HepG2 (cell line): ENCODE measurements around the gene CD40. TPM values are rescaled to one million over a fixed set of nuclear protein-coding genes. Genes with fewer than 3 reads are reported as not detected.

ENCODE experiments used
- ATF1 ChIP-seq: IDR thresholded peaks from 2 replicates; pipeline ENCODE4 v1.6.1; 2016; ENCODE audit warnings: mild to moderate bottlenecking, control low read depth
- CC2D1A ChIP-seq: sonication (generic); formaldehyde crosslinking; IDR thresholded peaks from 2 replicates; pipeline ENCODE4 v1.8.1; 2023; ENCODE audit warnings: mild to moderate bottlenecking, missing genetic modification reagents
- FOXC1 ChIP-seq: sonication (generic); formaldehyde crosslinking; IDR thresholded peaks from 2 replicates; pipeline ENCODE4 v1.8.0; 2022; ENCODE audit warnings: mild to moderate bottlenecking, missing genetic modification reagents, borderline replicate concordance
- MED1 ChIP-seq: sonication (generic); formaldehyde crosslinking; IDR thresholded peaks from 2 replicates; pipeline ENCODE4 v1.4.0; 2020; ENCODE audit warnings: missing genetic modification reagents
- NR3C1 ChIP-seq: sonication (generic); formaldehyde crosslinking; IDR thresholded peaks from 2 replicates; pipeline ENCODE4 v1.4.0; 2020; ENCODE audit warnings: missing genetic modification reagents
- POLR2A ChIP-seq, 2 experiments: IDR thresholded peaks; 2 replicates each; pipeline ENCODE4 v1.6.1; 2011; ENCODE audit warnings: low read depth in 2 of 2, low read length in 2 of 2, mild to moderate bottlenecking in 1 of 2, moderate library complexity in 1 of 2; ENCODE audit not compliant: insufficient read depth in 1 of 2
- SIX4 ChIP-seq: sonication (generic); formaldehyde crosslinking; IDR thresholded peaks from 2 replicates; pipeline ENCODE4 v1.4.0; 2020; ENCODE audit warnings: missing genetic modification reagents
- SOX5 ChIP-seq: IDR thresholded peaks from 2 replicates; pipeline ENCODE4 v1.6.1; 2016; ENCODE audit warnings: borderline replicate concordance
- ZBTB3 ChIP-seq: sonication (generic); formaldehyde crosslinking; IDR thresholded peaks from 2 replicates; pipeline ENCODE4 v1.4.0; 2020; ENCODE audit warnings: low read depth, mild to moderate bottlenecking, moderate library complexity, missing genetic modification reagents, borderline replicate concordance
- ZNF24 ChIP-seq: fragments of 450-650 bp; IDR thresholded peaks from 2 replicates; pipeline ENCODE4 v1.6.1; 2017; ENCODE audit warnings: antibody characterized with exemption, mild to moderate bottlenecking
- ZNF263 ChIP-seq: sonication (generic); formaldehyde crosslinking; IDR thresholded peaks from 2 replicates; pipeline ENCODE4 v1.4.0; 2020; ENCODE audit warnings: missing genetic modification reagents
- ZNF333 ChIP-seq: sonication (generic); formaldehyde crosslinking; IDR thresholded peaks from 2 replicates; pipeline ENCODE4 v1.4.0; 2020; ENCODE audit warnings: mild to moderate bottlenecking, missing genetic modification reagents, borderline replicate concordance
- ZNF33A ChIP-seq: sonication (generic); formaldehyde crosslinking; IDR thresholded peaks from 2 replicates; pipeline ENCODE4 v1.5.1; 2020; ENCODE audit warnings: missing genetic modification reagents, mild to moderate bottlenecking, moderate library complexity, borderline replicate concordance
- ZNF383 ChIP-seq: sonication (generic); formaldehyde crosslinking; IDR thresholded peaks from 2 replicates; pipeline ENCODE4 v1.4.0; 2020; ENCODE audit warnings: missing genetic modification reagents, mild to moderate bottlenecking, borderline replicate concordance
- ZNF460 ChIP-seq: sonication (generic); formaldehyde crosslinking; IDR thresholded peaks from 2 replicates; pipeline ENCODE4 v1.5.1; 2020; ENCODE audit warnings: missing genetic modification reagents, mild to moderate bottlenecking, borderline replicate concordance
- ZNF569 ChIP-seq: sonication (generic); formaldehyde crosslinking; IDR thresholded peaks from 2 replicates; pipeline ENCODE4 v1.5.0; 2020; ENCODE audit warnings: mild to moderate bottlenecking, missing genetic modification reagents, moderate library complexity, borderline replicate concordance
- ZNF619 ChIP-seq: sonication (generic); formaldehyde crosslinking; IDR thresholded peaks from 2 replicates; pipeline ENCODE4 v1.4.0; 2020; ENCODE audit warnings: mild to moderate bottlenecking, missing genetic modification reagents
- ZNF790 ChIP-seq: sonication (generic); formaldehyde crosslinking; IDR thresholded peaks from 2 replicates; pipeline ENCODE4 v1.8.0; 2022; ENCODE audit warnings: missing genetic modification reagents, mild to moderate bottlenecking, borderline replicate concordance
- ZSCAN20 ChIP-seq: sonication (generic); formaldehyde crosslinking; IDR thresholded peaks from 2 replicates; pipeline ENCODE4 v1.4.0; 2020; ENCODE audit warnings: missing genetic modification reagents, mild to moderate bottlenecking, borderline replicate concordance
- polyA plus RNA-seq, 8 experiments: library from polyadenylated mRNA; depleted of rRNA in 3 of 8; stranded (reverse) in 7 of 8; unstranded in 1 of 8; fragments of >200 nt; fragmentation: Illumina TruSeq in 4 of 8; extraction: Trizol in 4 of 8; gene quantifications; 2 replicates each; pipeline versions ENCODE4 v1.2.1 to v1.2.3, GENCODE V29; 2011 to 2016; ENCODE audit warnings: low read depth in 4 of 8, missing spikeins in 1 of 8, mixed read lengths in 1 of 8; ENCODE audit not compliant: insufficient read depth in 1 of 8
- total RNA-seq, 5 experiments: library from RNA; depleted of rRNA; stranded (reverse); fragments of >200 nt; fragmentation: Illumina TruSeq; extraction: Trizol; gene quantifications; 2 replicates each; pipeline ENCODE4 v1.2.3, GENCODE V29; 2016; ENCODE audit warnings: low read depth in 1 of 5
- TF ChIP-seq, protein P1 (sequence below): sonication (generic); formaldehyde crosslinking; IDR thresholded peaks from 2 replicates; pipeline ENCODE4 v1.4.0; 2020; ENCODE audit warnings: low read depth, missing genetic modification reagents
- TF ChIP-seq, protein P2 (sequence below), 2 experiments: sonication (generic) in 1 of 2; formaldehyde crosslinking in 1 of 2; IDR thresholded peaks; 2 replicates each; pipeline versions ENCODE4 v1.5.1 to v1.6.1; 2011 to 2020; ENCODE audit warnings: borderline replicate concordance in 1 of 2, low read depth in 1 of 2, low read length in 1 of 2, mild to moderate bottlenecking in 1 of 2, missing genetic modification reagents in 1 of 2, moderate library complexity in 1 of 2
- TF ChIP-seq, protein P3 (sequence below): sonication (generic); formaldehyde crosslinking; IDR thresholded peaks from 2 replicates; pipeline ENCODE4 v1.4.0; 2020; ENCODE audit warnings: missing genetic modification reagents

Gene CD40
- total and polyA plus RNA-seq, 2 of the 13 experiments (the other 11 are each of a cell fraction or from before 2014, with no cell fraction given): 4.6 to 13.4 TPM

DNA sequence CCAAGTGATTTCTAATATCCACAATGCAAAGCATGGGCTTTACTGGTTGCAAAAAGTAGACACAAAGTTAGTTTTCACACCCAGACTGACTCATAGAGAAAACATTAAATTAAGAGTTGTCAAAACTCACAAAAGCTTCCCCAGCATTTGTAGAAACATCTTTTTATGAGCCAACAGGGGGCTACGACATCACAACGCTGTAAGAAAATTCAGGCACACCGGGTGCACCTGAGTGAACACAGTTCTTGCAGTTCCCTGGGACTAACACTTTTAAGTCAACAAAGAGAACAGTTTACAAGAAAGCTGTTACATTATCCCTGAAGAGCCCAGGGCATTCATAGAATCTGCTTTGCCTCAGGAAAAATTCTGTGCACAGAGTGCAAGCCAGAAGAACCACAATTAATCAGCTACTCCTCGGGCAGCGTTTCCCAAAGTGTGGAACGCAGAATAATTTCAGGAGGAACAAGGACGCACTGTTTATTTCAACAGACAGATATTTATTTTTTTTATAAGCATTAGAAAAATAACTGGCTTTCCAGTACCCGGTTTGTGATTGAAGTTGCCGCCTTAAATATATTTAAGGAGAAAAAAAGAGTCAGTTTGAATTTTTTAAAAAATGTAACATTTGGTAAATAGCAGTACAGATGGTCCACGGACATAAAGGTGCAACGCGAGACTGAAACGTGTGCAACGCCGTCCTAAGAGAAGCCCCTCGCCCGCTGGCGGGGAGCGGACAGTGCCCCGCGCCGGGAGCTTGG lies 29.5 kb upstream of the CD40 start (continued):
- TF ChIP-seq, protein P1, sequence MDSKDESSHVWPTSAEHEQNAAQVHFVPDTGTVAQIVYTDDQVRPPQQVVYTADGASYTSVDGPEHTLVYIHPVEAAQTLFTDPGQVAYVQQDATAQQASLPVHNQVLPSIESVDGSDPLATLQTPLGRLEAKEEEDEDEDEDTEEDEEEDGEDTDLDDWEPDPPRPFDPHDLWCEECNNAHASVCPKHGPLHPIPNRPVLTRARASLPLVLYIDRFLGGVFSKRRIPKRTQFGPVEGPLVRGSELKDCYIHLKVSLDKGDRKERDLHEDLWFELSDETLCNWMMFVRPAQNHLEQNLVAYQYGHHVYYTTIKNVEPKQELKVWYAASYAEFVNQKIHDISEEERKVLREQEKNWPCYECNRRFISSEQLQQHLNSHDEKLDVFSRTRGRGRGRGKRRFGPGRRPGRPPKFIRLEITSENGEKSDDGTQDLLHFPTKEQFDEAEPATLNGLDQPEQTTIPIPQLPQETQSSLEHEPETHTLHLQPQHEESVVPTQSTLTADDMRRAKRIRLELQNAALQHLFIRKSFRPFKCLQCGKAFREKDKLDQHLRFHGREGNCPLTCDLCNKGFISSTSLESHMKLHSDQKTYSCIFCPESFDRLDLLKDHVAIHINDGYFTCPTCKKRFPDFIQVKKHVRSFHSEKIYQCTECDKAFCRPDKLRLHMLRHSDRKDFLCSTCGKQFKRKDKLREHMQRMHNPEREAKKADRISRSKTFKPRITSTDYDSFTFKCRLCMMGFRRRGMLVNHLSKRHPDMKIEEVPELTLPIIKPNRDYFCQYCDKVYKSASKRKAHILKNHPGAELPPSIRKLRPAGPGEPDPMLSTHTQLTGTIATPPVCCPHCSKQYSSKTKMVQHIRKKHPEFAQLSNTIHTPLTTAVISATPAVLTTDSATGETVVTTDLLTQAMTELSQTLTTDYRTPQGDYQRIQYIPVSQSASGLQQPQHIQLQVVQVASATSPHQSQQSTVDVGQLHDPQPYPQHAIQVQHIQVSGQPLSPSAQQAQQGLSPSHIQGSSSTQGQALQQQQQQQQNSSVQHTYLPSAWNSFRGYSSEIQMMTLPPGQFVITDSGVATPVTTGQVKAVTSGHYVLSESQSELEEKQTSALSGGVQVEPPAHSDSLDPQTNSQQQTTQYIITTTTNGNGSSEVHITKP (CRISPR knock-in tag): no peak
- TF ChIP-seq CC2D1A (CRISPR knock-in tag) (no peak), POLR2A (IDR thresholded peaks at IDR 0.05; ENCODE audit: insufficient read depth in 1 of 2, low read depth in 2 of 2, low read length in 2 of 2) (peak in 1 of 2 experiments; percentile 23; a peak in 1 of 4 replicates), ZNF33A (CRISPR knock-in tag) (0 out of 2 replicates have a peak, but pooled peaks have one; percentile 78), SOX5 (CRISPR knock-in tag) (no peak), ATF1 (CRISPR knock-in tag) (no peak), ZNF263 (CRISPR knock-in tag) (no peak), FOXC1 (CRISPR knock-in tag) (peak; percentile 45; the same call in 1 of the 2 replicates), NR3C1 (CRISPR knock-in tag) (0 out of 2 replicates have a peak, but pooled peaks have one; percentile 1), ZBTB3 (CRISPR knock-in tag) (no peak), MED1 (0 out of 2 replicates have a peak, but pooled peaks have one; percentile 30), SIX4 (CRISPR knock-in tag) (no peak), ZNF24 (no peak), ZSCAN20 (CRISPR knock-in tag) (peak; percentile 52; the same call in 1 of the 2 replicates), ZNF569 (CRISPR knock-in tag) (0 out of 2 replicates have a peak, but pooled peaks have one; percentile 13), ZNF460 (no peak), ZNF619 (no peak), ZNF383 (CRISPR knock-in tag) (0 out of 2 replicates have a peak, but pooled peaks have one; percentile 8), ZNF790 (CRISPR knock-in tag) (no peak), ZNF333 (no peak)
- TF ChIP-seq, protein P2, sequence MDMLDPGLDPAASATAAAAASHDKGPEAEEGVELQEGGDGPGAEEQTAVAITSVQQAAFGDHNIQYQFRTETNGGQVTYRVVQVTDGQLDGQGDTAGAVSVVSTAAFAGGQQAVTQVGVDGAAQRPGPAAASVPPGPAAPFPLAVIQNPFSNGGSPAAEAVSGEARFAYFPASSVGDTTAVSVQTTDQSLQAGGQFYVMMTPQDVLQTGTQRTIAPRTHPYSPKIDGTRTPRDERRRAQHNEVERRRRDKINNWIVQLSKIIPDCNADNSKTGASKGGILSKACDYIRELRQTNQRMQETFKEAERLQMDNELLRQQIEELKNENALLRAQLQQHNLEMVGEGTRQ (IDR thresholded peaks at IDR 0.05; ENCODE audit: low read depth, low read length): no peak
- TF ChIP-seq, protein P2 (CRISPR knock-in tag; IDR thresholded peaks at IDR 0.05; ENCODE audit: borderline replicate concordance): no peak
- TF ChIP-seq, protein P3, sequence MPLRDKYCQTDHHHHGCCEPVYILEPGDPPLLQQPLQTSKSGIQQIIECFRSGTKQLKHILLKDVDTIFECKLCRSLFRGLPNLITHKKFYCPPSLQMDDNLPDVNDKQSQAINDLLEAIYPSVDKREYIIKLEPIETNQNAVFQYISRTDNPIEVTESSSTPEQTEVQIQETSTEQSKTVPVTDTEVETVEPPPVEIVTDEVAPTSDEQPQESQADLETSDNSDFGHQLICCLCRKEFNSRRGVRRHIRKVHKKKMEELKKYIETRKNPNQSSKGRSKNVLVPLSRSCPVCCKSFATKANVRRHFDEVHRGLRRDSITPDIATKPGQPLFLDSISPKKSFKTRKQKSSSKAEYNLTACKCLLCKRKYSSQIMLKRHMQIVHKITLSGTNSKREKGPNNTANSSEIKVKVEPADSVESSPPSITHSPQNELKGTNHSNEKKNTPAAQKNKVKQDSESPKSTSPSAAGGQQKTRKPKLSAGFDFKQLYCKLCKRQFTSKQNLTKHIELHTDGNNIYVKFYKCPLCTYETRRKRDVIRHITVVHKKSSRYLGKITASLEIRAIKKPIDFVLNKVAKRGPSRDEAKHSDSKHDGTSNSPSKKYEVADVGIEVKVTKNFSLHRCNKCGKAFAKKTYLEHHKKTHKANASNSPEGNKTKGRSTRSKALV (CRISPR knock-in tag): peak; percentile 52; the same call in 1 of the 2 replicates
